HG02943 (cell line): ENCODE data around the gene COPS7B.
A peak's percentile ranks its signal among the peaks of the same experiment; 100 is the strongest.

Source experiments
- ATAC-seq: cut with Tn5 transposase; IDR thresholded peaks from one replicate; pipeline ENCODE4 v1.9.1; 2021; ENCODE audit warnings: mild to moderate bottlenecking, low read depth, moderate library complexity; ENCODE audit not compliant: unreplicated experiment

Gene COPS7B

DNA sequence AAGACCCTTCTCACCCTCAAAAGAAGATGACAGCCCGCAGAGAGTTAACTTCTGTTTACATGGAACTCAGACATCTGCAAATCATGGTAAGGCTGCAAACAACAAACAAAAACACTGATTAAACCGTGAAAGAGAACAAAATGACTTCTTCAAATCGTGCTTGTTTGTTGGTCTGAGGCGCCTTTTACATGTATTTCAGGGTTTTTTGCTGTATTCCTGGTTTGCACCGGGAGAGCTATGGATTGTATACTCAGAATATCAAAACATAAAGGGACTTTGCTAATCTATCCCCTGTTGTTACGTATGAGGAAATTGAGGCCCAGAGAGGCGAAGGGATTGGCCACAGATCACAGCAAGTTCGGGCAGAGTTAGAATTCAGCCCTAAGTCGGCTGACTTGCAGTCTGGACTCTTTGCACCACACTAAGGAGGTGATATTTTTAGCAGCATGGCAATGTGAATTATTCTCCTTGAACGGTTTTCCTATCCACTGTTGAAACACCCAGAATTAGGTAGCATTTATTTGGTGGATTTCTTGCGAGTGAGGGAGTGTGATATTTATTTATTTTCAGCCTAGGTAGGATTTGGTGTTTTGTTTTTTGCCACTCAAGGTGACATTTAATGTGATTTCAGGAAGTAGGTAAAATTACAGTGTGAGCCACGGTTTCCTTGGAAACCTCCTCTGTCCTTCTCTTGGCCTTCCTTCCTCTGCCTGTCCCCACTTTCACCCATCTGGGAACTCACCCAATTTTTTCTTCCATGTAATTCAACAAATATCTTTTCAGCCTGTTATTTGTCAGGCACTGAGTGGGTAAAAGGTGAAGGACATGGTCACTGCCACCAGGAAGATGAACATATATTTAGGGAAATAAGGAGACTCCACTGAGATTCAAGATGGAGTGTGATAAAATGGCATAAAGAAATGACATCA is 4.2 kb upstream of the COPS7B start:
- no peak for ATAC-seq

DNA sequence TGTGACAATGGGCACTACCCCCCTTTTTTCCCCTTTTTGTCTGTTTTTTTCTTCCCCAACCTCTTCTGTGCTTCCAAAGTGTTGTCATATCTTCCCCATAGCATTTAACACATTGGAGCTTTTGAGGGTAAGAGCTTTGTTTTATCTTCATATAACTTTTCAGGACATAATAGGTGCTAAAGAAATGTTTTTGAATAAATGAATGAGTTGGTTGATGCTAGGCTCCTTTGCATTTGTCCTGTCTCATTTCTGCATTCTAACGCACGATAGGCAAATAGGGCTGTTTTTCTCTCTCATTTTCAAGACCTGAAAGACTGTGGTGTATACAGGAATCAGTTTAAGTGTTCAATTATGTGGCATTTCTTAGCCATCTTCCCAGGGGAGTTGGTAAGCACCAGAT is 832 bp upstream of the COPS7B start:
- ATAC-seq = no peak

- peak; percentile 2 for ATAC-seq
Measured at GRCh38 chr2:231785822-231786176, 446 bp upstream of the COPS7B start.

GRCh38 chr2:231786917-231787292 is 660 bp downstream of the COPS7B start:
- no peak for ATAC-seq

DNA sequence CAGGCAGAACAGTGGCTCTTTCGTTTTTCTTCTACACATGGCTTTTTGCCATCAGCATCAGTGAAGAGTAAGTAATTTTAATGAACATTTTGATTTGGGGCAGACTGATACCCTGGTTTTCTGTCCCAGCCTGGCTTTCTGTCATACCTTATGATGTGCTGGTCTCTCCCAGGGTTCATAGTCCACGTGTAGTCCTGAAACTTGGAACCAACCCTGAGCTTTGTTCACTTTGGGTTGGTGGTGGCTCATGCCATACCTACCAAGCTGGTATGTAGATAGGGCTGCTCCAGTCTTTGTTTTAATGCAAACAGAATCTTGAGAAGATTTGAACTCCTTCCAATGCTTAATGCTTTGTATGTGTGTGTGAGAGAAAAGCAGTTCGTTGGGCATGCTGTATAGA is 4.9 kb downstream of the COPS7B start:
- no peak for ATAC-seq

GRCh38 chr2:231794383-231794782 is 8.1 kb downstream of the COPS7B start:
- ATAC-seq = no peak

DNA sequence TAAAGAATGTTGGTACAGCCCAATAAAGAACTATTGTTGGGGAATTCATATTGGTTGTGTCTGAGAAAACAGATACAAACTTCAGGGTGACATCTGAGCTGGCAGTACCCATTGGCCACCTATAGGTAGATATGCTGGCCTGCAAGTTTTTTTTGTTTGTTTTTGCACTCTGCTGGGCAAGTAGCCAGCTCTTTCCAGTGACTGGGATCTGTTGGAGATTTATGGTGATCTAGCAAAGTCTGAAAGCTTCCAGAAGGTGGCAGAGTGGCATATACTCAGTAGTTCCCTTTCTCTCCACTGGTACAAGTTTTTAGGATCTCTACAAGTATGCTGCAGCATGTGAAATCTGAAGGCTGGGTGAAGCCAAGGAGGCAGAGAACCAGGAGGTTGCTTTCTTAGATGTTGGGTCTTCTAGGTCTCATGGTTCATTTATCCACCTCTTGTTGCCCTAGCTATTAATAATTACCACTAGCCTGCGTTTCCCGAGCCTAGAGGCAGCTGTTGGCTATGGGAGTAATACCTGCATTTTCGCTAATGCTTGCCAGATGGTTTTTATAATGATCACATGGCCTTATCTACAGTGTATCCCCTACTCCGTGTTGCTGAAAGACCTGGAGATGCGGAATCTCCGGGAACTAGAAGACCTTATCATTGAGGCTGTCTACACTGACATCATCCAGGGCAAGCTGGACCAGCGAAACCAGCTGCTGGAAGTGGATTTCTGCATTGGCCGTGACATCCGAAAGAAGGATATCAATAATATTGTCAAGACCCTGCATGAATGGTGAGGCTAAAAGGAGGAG is 9.5 kb downstream of the COPS7B start:
- ATAC-seq = no peak

DNA sequence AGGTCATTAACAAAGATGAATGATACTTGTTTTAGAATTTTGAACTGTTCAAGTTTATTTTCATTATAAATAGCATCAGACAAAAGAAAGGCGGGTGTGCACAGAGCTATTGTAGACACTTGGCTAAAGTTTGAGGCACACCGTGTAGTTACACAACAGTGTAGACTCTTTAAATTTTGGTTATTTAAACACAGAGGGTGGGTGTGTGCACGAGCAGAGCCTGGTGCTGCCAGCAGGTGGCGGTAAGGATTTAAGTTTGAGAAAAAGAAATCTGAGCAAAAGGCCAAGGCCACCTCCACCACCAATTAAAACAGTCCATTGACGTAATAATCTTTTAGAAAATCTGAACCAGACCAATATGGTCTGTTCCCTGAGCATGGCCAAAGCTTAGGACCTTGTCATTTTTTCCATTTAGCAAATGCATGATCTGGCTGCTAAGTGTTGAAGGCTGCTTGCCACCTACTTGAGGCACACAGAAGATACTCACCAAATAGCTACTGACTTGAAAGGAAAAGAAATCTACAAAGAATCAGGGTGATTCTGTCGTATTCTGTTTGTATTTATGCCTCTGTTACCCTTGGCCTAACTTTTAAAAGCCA is 14.3 kb downstream of the COPS7B start:
- ATAC-seq = no peak

- no peak for ATAC-seq
Measured at GRCh38 chr2:231803501-231804138, 17.4 kb downstream of the COPS7B start.

DNA sequence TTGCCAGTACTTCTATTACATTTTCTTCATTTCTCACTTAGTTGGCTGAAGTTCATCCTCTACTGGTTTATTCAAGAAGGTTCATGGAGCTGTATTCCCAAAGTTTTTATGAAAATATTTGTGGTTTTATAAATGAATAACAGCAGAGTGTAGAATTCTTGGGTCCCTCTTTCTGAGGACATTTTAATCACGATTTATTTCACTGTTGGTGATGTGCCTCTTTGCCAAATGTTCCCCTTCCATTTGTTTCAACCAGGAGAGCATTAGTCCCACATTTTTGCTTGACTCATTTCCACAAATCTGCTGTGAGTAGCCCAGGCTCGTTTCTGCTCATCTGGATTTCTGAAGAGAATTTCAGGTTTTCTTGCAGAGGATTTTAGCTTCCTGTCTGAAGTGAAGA is 20.8 kb downstream of the COPS7B start:
- ATAC-seq = no peak

DNA sequence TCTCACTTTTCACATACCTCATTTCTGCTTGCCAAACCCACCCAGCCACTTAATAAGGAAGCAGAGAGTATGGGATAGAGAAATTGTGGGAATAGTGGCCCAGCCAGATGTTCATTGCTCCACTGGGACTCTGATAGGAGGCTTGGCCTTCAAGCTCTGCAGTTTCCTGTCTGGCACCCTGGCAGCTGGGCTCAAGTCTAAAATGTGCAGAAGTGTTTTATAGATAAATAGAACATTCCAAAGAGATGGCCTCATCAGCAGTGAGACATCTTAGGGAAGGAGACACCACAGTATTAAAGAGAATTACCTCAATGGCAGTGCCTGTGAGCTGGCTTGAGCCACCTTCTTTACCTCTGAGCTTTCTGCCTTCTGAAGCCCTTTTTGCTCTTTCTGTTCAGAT is 24.7 kb downstream of the COPS7B start:
- ATAC-seq = no peak

DNA sequence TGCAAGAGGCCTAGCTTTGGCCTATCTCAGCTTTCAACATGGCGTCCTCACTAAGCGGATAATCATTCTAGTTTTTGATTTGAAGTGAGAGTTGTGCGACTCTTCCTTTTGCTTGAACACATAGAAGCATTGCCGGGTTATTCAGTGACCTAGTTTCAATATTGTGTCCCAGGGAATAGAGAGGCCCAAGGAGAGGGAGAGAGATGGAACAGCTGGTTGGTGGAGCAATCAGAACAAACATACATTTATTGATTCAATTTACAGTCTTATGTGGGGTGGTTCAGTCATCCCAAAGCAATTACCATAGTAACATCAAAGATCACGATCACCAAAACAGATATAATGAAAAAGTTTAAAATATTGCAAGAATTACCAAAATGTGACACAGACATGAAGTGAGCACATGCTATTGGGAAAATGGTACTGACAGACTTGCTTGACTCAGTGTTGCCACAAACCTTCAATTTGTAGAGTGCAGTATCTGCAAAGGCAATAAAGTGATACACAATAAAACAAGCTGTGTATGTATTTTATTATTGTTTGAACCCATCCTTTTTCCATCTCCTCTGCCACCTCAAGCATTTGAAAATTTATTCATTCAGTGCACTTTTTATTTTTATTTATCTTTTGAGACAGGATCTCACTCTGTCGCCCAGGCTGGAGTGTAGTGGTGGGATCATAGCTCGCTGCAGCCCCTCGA is 30.2 kb downstream of the COPS7B start:
- no peak for ATAC-seq

DNA sequence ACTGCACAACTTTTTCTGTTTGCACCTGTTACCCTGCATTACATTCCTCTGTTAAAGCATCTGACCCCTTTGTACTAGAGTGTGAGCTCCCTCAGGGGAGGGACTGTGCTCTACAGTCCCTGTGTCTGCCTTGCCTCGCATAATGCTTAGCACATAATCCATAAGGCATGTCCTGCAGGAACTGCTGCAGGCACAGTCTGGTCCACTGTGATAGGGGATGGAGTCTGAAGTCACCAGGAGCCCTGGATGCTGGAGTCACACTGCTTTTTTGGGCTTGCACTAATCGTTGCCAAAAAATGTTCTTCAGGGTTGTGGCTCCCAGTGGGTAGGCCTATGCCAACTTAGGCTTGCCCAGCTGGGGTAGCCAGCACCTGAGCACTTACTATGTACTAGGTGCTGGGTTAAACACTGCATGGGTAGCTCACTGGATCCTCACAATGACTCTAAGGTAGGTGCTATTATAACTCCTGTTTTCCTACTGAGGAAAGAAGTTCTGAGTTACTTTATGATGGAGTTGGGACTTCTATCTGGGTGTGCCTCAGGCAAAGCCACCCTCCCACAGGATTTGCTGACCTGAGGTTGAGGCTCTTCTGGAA is 33.3 kb downstream of the COPS7B start:
- ATAC-seq = no peak

GRCh38 chr2:231820786-231821303 is 34.6 kb downstream of the COPS7B start:
- no peak for ATAC-seq

- no peak for ATAC-seq
Measured at GRCh38 chr2:231821908-231822307, 35.7 kb downstream of the COPS7B start.

DNA sequence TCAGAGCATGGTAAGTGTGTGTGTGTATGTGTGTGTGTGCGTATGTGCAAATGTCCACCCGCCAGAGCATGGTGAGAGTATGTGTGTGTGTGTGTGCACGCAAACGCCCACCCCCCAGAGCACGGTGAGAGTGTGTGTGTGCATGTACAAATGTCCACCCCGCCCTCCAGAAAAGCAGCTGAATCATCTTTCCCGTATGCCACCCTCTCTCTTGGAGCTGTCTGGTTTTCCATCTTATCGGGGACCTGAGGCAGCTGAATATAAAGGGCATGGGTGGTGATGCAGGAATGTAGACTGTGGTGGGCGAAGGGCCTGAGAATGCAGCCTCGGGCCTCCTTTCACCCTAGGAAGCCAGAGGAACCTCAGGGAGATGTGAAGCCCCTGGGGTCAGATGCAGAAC is 66.9 kb downstream of the COPS7B start:
- no peak for ATAC-seq

DNA sequence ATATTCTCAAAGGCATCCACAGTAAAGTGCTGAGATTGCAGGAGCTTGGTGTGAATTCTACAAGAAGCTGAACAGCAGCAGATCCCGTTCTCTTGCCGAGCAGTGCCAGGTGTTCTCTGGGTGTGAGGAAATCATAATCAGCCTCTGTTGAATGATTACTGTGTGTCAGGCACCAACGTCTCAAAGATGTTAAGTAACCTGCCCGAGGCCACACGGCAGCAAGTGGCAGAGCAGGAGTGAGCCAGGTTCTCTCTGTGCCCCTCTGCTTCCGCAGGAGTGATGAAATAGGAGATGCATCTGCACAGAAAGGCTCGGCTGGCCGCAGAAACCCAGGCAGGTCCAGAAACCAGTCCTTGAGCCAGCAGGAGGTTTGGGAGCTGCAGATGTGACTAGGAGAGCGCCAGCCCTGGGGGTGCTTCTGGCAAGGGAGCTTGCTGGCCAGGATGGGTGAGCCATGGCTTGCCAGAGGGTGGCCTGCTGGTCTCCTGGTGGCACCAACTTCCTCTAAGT is 68.4 kb downstream of the COPS7B start:
- no peak for ATAC-seq

- no peak for ATAC-seq
Measured at GRCh38 chr2:231856959-231857358, 70.7 kb downstream of the COPS7B start.
